Osteoblast (primary cell): ENCODE data around the gene TMEM39A. TPM values are rescaled to one million over a fixed set of nuclear protein-coding genes. Genes with fewer than 3 reads are reported as not detected.

Experiments
- DNase-seq: peaks from one replicate; pipeline ENCODE4 v3.0.0; 2011; ENCODE audit warnings: low spot score, mixed read lengths; ENCODE audit not compliant: insufficient read length; ENCODE audit errors: missing footprints
- H2AFZ ChIP-seq: 2 replicates; pipeline ENCODE4 v1.6.0; 2011; ENCODE audit warnings: mild to moderate bottlenecking, low read length
- H3K27ac ChIP-seq: 2 replicates; pipeline ENCODE4 v1.5.1; 2011; ENCODE audit warnings: mild to moderate bottlenecking, low read depth, low read length, moderate library complexity
- H3K27me3 ChIP-seq: 2 replicates; pipeline ENCODE4 v1.6.0; 2012; ENCODE audit warnings: mild to moderate bottlenecking, control low read depth, inconsistent platforms, low read length, moderate library complexity; ENCODE audit not compliant: insufficient read depth
- H3K36me3 ChIP-seq: 2 replicates; pipeline ENCODE4 v1.5.1; 2011; ENCODE audit warnings: mild to moderate bottlenecking, low read length, control low read depth, moderate library complexity; ENCODE audit not compliant: insufficient read depth
- H3K4me1 ChIP-seq: 2 replicates; pipeline ENCODE4 v1.5.1; 2011; ENCODE audit warnings: mild to moderate bottlenecking, low read length, control low read depth, moderate library complexity; ENCODE audit not compliant: insufficient read depth
- H3K4me2 ChIP-seq: 2 replicates; pipeline ENCODE4 v1.6.0; 2011; ENCODE audit warnings: mild to moderate bottlenecking, low read length; ENCODE audit not compliant: insufficient read depth
- H3K4me3 ChIP-seq: fragments of 200-600 bp; sonication (generic); 3 replicates; pipeline ENCODE4 v1.5.1; 2012; ENCODE audit warnings: mild to moderate bottlenecking, low read length, inconsistent platforms; ENCODE audit not compliant: insufficient read depth
- H3K79me2 ChIP-seq: 2 replicates; pipeline ENCODE4 v1.6.0; 2012; ENCODE audit warnings: mild to moderate bottlenecking, low read length, control low read depth, inconsistent platforms; ENCODE audit not compliant: insufficient read depth
- H3K9me3 ChIP-seq: 2 replicates; pipeline ENCODE4 v1.5.1; 2011; ENCODE audit warnings: low read depth, low read length, control low read depth
- H4K20me1 ChIP-seq: 2 replicates; pipeline ENCODE4 v1.6.0; 2012; ENCODE audit warnings: mild to moderate bottlenecking, low read length, control low read depth; ENCODE audit not compliant: insufficient read depth
- CTCF ChIP-seq: IDR thresholded peaks from 2 replicates; pipeline ENCODE4 v1.5.1; 2011; ENCODE audit warnings: mild to moderate bottlenecking, low read depth, low read length, moderate library complexity; ENCODE audit errors: extremely low read depth
- total RNA-seq: library from RNA; depleted of rRNA; stranded (reverse); fragments of >200 nt; gene quantifications from 2 replicates; pipeline ENCODE4 v1.2.3, GENCODE V29; 2012

The TMEM39A gene
- total RNA-seq, 1 donor: 53.2 TPM

DNA sequence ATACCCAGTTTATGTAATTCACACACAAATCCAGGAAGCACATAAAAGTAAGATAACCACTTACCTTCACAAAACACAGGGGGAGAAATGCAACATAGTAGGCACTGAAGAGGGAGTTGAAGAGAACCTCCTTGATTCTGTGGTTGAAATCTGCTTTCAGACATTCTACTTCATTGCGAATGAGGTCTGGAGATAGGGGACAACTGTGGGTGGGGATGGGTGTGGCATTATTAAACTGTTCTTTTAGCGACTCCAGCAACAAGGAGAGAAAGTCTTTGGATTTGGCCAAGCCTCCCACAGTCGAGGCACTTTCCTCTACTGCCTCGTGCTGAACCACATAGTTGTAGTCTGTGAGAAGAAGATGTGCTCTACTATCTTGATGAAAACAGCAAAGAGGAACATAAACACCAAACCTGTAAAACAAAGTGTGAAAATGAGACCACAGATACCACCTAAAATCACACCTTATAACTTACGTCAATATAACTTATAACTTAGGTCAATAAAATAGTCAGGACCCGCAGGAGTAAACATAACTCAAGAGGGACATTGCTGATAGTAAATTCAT is 25.6 kb downstream of the TMEM39A start:
- no peak overlapping the region for H3K27ac ChIP-seq
- peaks cover 6% of the 10 kb centered on the region for H4K20me1 ChIP-seq
- no peaks in the 10 kb centered on the region for H3K27me3 ChIP-seq
- H3K79me2 ChIP-seq: peaks cover 9% of the 10 kb centered on the region
- H3K4me1 ChIP-seq: no peaks in the 10 kb centered on the region
- H3K4me2 ChIP-seq: no peak overlapping the region
- DNase-seq: no peak
- H3K9me3 ChIP-seq: no peaks in the 10 kb centered on the region
- H3K4me3 ChIP-seq: no peak overlapping the region
- TF ChIP-seq CTCF: no peak
- peaks cover 77% of the 10 kb centered on the region for H3K36me3 ChIP-seq
- H2AFZ ChIP-seq: no peak overlapping the region

GRCh38 chr3:119436977-119437376 is 26.4 kb downstream of the TMEM39A start:
- peaks cover 9% of the 10 kb centered on the region for H3K79me2 ChIP-seq
- no peak overlapping the region for H3K4me2 ChIP-seq
- H3K4me1 ChIP-seq: no peaks in the 10 kb centered on the region
- no peak for DNase-seq
- no peak overlapping the region for H3K4me3 ChIP-seq
- H3K27ac ChIP-seq: no peak overlapping the region
- peaks cover 10% of the 10 kb centered on the region for H4K20me1 ChIP-seq
- no peaks in the 10 kb centered on the region for H3K27me3 ChIP-seq
- TF ChIP-seq CTCF: no peak
- H2AFZ ChIP-seq: no peak overlapping the region
- no peaks in the 10 kb centered on the region for H3K9me3 ChIP-seq
- peaks cover 83% of the 10 kb centered on the region for H3K36me3 ChIP-seq

DNA sequence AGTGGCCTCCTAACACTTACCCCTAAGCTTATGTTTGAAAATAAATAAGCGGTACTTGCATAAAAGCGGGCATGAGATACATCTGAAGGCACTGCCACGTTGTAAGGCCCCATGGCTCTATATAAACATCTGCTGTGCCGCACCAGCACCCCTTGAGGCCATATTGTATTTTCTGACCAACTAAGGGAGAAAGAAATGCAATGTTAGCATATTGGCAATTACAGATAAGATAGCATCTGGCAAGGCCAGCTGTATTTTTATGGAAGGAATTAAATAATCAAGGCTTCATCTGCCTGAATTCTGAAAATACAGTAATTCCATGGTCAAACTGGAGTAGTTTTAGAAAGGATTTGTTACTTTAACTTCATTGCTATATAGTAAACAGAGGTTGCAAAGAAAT is 28.7 kb downstream of the TMEM39A start:
- Histone ChIP-seq H2AFZ (no peak overlapping the region), H3K4me3 (no peak overlapping the region), H3K79me2 (no peaks in the 10 kb centered on the region), H3K27ac (no peak overlapping the region), H3K4me1 (no peaks in the 10 kb centered on the region), H4K20me1 (peaks cover 8% of the 10 kb centered on the region), H3K36me3 (peaks cover 87% of the 10 kb centered on the region), H3K9me3 (no peaks in the 10 kb centered on the region), H3K27me3 (no peaks in the 10 kb centered on the region), H3K4me2 (no peak overlapping the region)
- no peak for DNase-seq
- TF ChIP-seq CTCF: no peak

- peaks cover 93% of the 10 kb centered on the region for H3K36me3 ChIP-seq
- H3K27ac ChIP-seq: no peak overlapping the region
- no peaks in the 10 kb centered on the region for H3K79me2 ChIP-seq
- H3K4me3 ChIP-seq: no peak overlapping the region
- H3K4me1 ChIP-seq: no peaks in the 10 kb centered on the region
- no peaks in the 10 kb centered on the region for H3K9me3 ChIP-seq
- no peak overlapping the region for H2AFZ ChIP-seq
- H3K27me3 ChIP-seq: no peaks in the 10 kb centered on the region
- H3K4me2 ChIP-seq: no peak overlapping the region
- DNase-seq: no peak
- peaks cover 8% of the 10 kb centered on the region for H4K20me1 ChIP-seq
- no peak for TF ChIP-seq CTCF
These were observed 29.6 kb downstream of the TMEM39A start for GRCh38 chr3:119433613-119434325.
